CD14-positive monocyte (primary cell): ENCODE data around the gene SUGCT. TPM values are rescaled to one million over a fixed set of nuclear protein-coding genes. Genes with fewer than 3 reads are reported as not detected.

Experiments used
- DNase-seq, 3 donors: peaks; one replicate each; pipeline ENCODE4 v3.0.0-alpha.2; 2011 to 2022
- H2AFZ ChIP-seq: 2 replicates; pipeline ENCODE4 v1.6.0; 2012; ENCODE audit warnings: mild to moderate bottlenecking, low read depth, low read length, inconsistent platforms; ENCODE audit not compliant: insufficient read depth, poor library complexity, severe bottlenecking
- H3K27ac ChIP-seq, 2 donors: 1 replicate in 1 of 2; 2 replicates in 1 of 2; pipeline ENCODE4 v1.5.1; 2012 to 2013; ENCODE audit warnings: low read length in 2 of 2, control low read depth in 1 of 2, inconsistent platforms in 1 of 2, low read depth in 1 of 2, mild to moderate bottlenecking in 1 of 2
- H3K27me3 ChIP-seq, 2 donors: one replicate each; pipeline versions ENCODE4 v1.6.0 to v1.6.1; 2011 to 2013; ENCODE audit warnings: low read length in 2 of 2; ENCODE audit not compliant: control insufficient read depth in 2 of 2, insufficient read depth in 2 of 2
- H3K36me3 ChIP-seq, 2 donors: replicated peaks in 1 of 2; 1 replicate in 1 of 2; 2 replicates in 1 of 2; pipeline versions ENCODE4 v1.5.1 to v1.6.1; 2012 to 2013; ENCODE audit warnings: low read length in 2 of 2, control low read depth in 1 of 2, inconsistent platforms in 1 of 2, mild to moderate bottlenecking in 1 of 2; ENCODE audit not compliant: insufficient read depth in 2 of 2, control insufficient read depth in 1 of 2
- H3K4me1 ChIP-seq, 2 donors: 1 replicate in 1 of 2; 2 replicates in 1 of 2; pipeline versions ENCODE4 v1.5.1 to v1.6.1; 2012 to 2013; ENCODE audit warnings: low read length in 2 of 2, control low read depth in 1 of 2, inconsistent platforms in 1 of 2, mild to moderate bottlenecking in 1 of 2, moderate library complexity in 1 of 2; ENCODE audit not compliant: insufficient read depth in 2 of 2, control insufficient read depth in 1 of 2
- H3K4me2 ChIP-seq: replicated peaks from 2 replicates; pipeline ENCODE3; 2012; ENCODE audit warnings: low read length, moderate library complexity, mild to moderate bottlenecking; ENCODE audit not compliant: poor library complexity, severe bottlenecking; ENCODE audit errors: extremely low read depth
- H3K4me3 ChIP-seq, 3 experiments: fragments of 200-600 bp in 1 of 3; sonication (generic) in 1 of 3; replicated peaks in 1 of 3; 1 replicate in 2 of 3; 2 replicates in 1 of 3; pipeline ENCODE4 v1.5.1; 2011 to 2013; ENCODE audit warnings: low read length in 3 of 3, mild to moderate bottlenecking in 3 of 3, control low read depth in 2 of 3, low read depth in 2 of 3, inconsistent platforms in 1 of 3, moderate library complexity in 1 of 3
- H3K79me2 ChIP-seq: 2 replicates; pipeline ENCODE4 v1.6.0; 2012; ENCODE audit warnings: mild to moderate bottlenecking, control low read depth, inconsistent platforms, low read length, moderate library complexity; ENCODE audit not compliant: insufficient read depth
- H3K9ac ChIP-seq: 2 replicates; pipeline ENCODE4 v1.6.0; 2017; ENCODE audit warnings: low read length, mild to moderate bottlenecking; ENCODE audit not compliant: insufficient read depth, poor library complexity, severe bottlenecking
- H3K9me3 ChIP-seq, 2 donors: replicated peaks in 1 of 2; 1 replicate in 1 of 2; 2 replicates in 1 of 2; pipeline versions ENCODE4 v1.5.1 to v1.6.1; 2012 to 2013; ENCODE audit warnings: low read length in 2 of 2, control low read depth in 1 of 2; ENCODE audit not compliant: control insufficient read depth in 1 of 2, insufficient read depth in 1 of 2
- H4K20me1 ChIP-seq: 2 replicates; pipeline ENCODE4 v1.6.0; 2012; ENCODE audit warnings: mild to moderate bottlenecking, low read length, control low read depth, moderate library complexity; ENCODE audit not compliant: insufficient read depth
- H3K27ac Mint-ChIP-seq, 7 donors: one replicate each; pipeline ENCODE4 v1.8.0; 2020; ENCODE audit warnings: mild to moderate bottlenecking in 7 of 7, mixed read lengths in 7 of 7, moderate library complexity in 6 of 7, inconsistent platforms in 2 of 7
- H3K27me3 Mint-ChIP-seq, 3 donors: one replicate each; pipeline ENCODE4 v1.8.0; 2021 to 2022; ENCODE audit warnings: low read depth in 3 of 3, mild to moderate bottlenecking in 3 of 3, mixed read lengths in 3 of 3, moderate library complexity in 3 of 3, inconsistent platforms in 1 of 3
- H3K36me3 Mint-ChIP-seq, 2 donors: one replicate each; pipeline ENCODE4 v1.8.0; 2020; ENCODE audit warnings: mixed read lengths in 2 of 2, inconsistent platforms in 1 of 2, mild to moderate bottlenecking in 1 of 2
- H3K4me1 Mint-ChIP-seq: one replicate; pipeline ENCODE4 v1.8.0; 2020; ENCODE audit warnings: mild to moderate bottlenecking, mixed read lengths
- H3K4me3 Mint-ChIP-seq, 2 donors: one replicate each; pipeline ENCODE4 v1.8.0; 2020; ENCODE audit warnings: mild to moderate bottlenecking in 2 of 2, mixed read lengths in 2 of 2, moderate library complexity in 1 of 2
- H3K9me3 Mint-ChIP-seq, 7 donors: one replicate each; pipeline ENCODE4 v1.8.0; 2020 to 2022; ENCODE audit warnings: mixed read lengths in 7 of 7, mild to moderate bottlenecking in 6 of 7, moderate library complexity in 6 of 7, inconsistent platforms in 2 of 7
- CTCF ChIP-seq: fragments of 200-600 bp; IDR thresholded peaks from one replicate; pipeline ENCODE4 v1.8.0; 2022; ENCODE audit warnings: antibody characterized with exemption, mild to moderate bottlenecking
- WGBS: methylation state at CpG from one replicate; pipeline ENCODE4 v1.1.5; 2013; ENCODE audit warnings: missing lambda C conversion rate; ENCODE audit not compliant: insufficient coverage; 5-methylcytosine and 5-hydroxymethylcytosine counted together
- intact Hi-C, 2 donors: fragments of 100-400 bp; cut with micrococcal nuclease; formaldehyde crosslinking; loops; one replicate each; pipeline versions ENCODE4 v1.15.0 to v1.15.1; 2023
- polyA plus RNA-seq, 3 donors: library from polyadenylated mRNA; depleted of rRNA in 1 of 3; unstranded in 2 of 3; stranded (reverse) in 1 of 3; fragments of 300-500 nt in 2 of 3; fragments of >200 nt in 1 of 3; fragmentation: Illumina TruSeq in 2 of 3; gene quantifications; 1 replicate in 2 of 3; 2 replicates in 1 of 3; pipeline ENCODE4 v1.2.3, GENCODE V29; 2012 to 2021

The SUGCT gene
- polyA plus RNA-seq, 3 donors, result not detected

- no peak for DNase-seq
- no peak overlapping the region for H3K4me2 ChIP-seq
- peaks cover 0 to 4% of the 10 kb centered on the region in 2 donors for H3K4me1 ChIP-seq
- intact Hi-C loops, result no loop called here
- no peak for TF ChIP-seq CTCF
- H3K9me3 ChIP-seq, result no peaks in the 10 kb centered on the region
- Mint-ChIP-seq H3K4me3 (no peak overlapping the region), H3K9me3 (no peaks in the 10 kb centered on the region), H3K27ac (no peak overlapping the region), H3K27me3 (peaks cover 0 to 3% (median 0%) of the 10 kb centered on the region in 3 donors), H3K4me1 (peaks cover 6% of the 10 kb centered on the region), H3K36me3 (peaks cover 13 to 28% of the 10 kb centered on the region in 2 donors)
- no peak overlapping the region for H3K9ac ChIP-seq
- WGBS, result 80% methylated on average over 1 of the region's 3 CpGs
- H2AFZ ChIP-seq, result no peak overlapping the region
- no peak overlapping the region for H3K27ac ChIP-seq
- H3K4me3 ChIP-seq, result no peak overlapping the region
- no peaks in the 10 kb centered on the region for H3K79me2 ChIP-seq
- no peaks in the 10 kb centered on the region for H3K27me3 ChIP-seq
- peaks cover 3% of the 10 kb centered on the region for H4K20me1 ChIP-seq
- H3K36me3 ChIP-seq, result peaks cover 11 to 26% of the 10 kb centered on the region in 2 donors
Measured at GRCh38 chr7:40101201-40101600, 33.6 kb upstream of the SUGCT start.

GRCh38 chr7:40102897-40103296, 31.9 kb upstream of the SUGCT start:
- no peak overlapping the region for H2AFZ ChIP-seq
- no peaks in the 10 kb centered on the region for H3K9me3 ChIP-seq
- no peak overlapping the region for H3K4me2 ChIP-seq
- Mint-ChIP-seq H3K9me3 (no peaks in the 10 kb centered on the region), H3K36me3 (peaks cover 2 to 13% of the 10 kb centered on the region in 2 donors), H3K4me3 (no peak overlapping the region), H3K4me1 (peaks cover 6% of the 10 kb centered on the region), H3K27me3 (peaks cover 0 to 3% (median 0%) of the 10 kb centered on the region in 3 donors), H3K27ac (no peak overlapping the region)
- H3K27ac ChIP-seq, result no peak overlapping the region
- peaks cover 0 to 16% of the 10 kb centered on the region in 2 donors for H3K36me3 ChIP-seq
- no CpG with 5 or more reads among the region's 2 CpGs for WGBS
- no peak for DNase-seq
- peaks cover 0 to 4% of the 10 kb centered on the region in 2 donors for H3K4me1 ChIP-seq
- intact Hi-C loops, result no loop called here
- H3K27me3 ChIP-seq, result no peaks in the 10 kb centered on the region
- no peak for TF ChIP-seq CTCF
- no peak overlapping the region for H3K4me3 ChIP-seq
- no peak overlapping the region for H3K9ac ChIP-seq
- no peaks in the 10 kb centered on the region for H4K20me1 ChIP-seq
- H3K79me2 ChIP-seq, result no peaks in the 10 kb centered on the region
